Activated naive CD4-positive, alpha-beta T cell treated with anti-CD3 and anti-CD28 coated beads, Interleukin-2, amount 50 U/mL, for 24 hours (primary cell): Measurements from ENCODE around the gene GTF2A1L.

Experiments
- H3K27ac Mint-ChIP-seq: one replicate; pipeline ENCODE4 v1.8.0; 2021; ENCODE audit warnings: mild to moderate bottlenecking, mixed read lengths
- H3K27me3 Mint-ChIP-seq: one replicate; pipeline ENCODE4 v1.8.0; 2021; ENCODE audit warnings: mixed read lengths
- H3K36me3 Mint-ChIP-seq: one replicate; pipeline ENCODE4 v1.8.0; 2021; ENCODE audit warnings: mixed read lengths
- H3K4me1 Mint-ChIP-seq: one replicate; pipeline ENCODE4 v1.8.0; 2021; ENCODE audit warnings: mixed read lengths
- H3K4me3 Mint-ChIP-seq: one replicate; pipeline ENCODE4 v1.8.0; 2021; ENCODE audit warnings: mild to moderate bottlenecking, mixed read lengths
- H3K9me3 Mint-ChIP-seq: one replicate; pipeline ENCODE4 v1.8.0; 2021; ENCODE audit warnings: mixed read lengths

The GTF2A1L gene

DNA sequence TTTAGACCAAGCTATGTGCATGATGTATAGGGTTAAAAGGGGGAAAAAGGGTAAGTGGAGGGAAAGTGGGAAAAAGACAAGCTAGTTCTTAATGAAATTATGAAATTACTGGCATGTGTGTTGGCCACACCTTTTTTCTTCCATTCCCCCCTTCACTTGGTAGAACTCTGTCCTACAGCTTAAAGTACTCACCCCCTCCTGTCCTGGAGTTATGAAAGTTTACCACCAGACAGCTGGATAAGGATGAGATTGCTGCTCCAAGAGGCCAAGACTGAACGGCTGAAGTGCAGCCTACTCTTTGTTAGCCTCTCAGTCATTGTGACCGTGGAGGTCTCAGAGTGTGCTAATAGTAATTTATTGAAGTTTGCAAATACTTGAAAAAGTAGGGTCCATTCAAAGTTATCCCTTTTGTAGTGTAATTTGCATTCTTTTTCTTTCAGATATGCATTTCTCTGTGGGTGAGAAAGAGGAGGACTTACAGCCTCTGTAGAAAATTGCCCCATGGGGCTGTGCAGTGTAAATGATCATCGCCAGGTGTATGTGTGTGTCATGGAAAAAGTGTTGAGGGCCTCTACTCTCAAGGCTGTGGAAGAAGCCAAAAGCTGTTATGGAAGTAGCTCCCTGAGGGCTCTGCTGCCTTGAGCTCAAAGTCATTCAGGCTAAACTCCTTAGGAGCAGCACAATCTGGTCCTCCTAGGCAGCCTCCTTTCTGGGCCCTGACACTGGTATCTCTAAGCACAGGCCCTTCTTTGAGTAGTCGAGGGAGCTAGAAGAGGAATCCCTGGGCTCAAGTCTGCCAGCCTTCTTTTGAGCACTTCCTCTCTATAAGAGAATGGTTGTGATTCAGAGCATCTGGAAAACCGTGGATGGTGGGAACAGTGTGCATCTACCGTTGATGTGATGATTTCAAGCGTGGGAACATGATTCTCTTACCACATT, 91.7 kb downstream of the GTF2A1L start:
- no peaks in the 10 kb centered on the region for H3K9me3 Mint-ChIP-seq
- no peak overlapping the region for H3K4me3 Mint-ChIP-seq
- no peak overlapping the region for H3K27ac Mint-ChIP-seq
- H3K4me1 Mint-ChIP-seq = no peaks in the 10 kb centered on the region
- H3K27me3 Mint-ChIP-seq = peaks cover 7% of the 10 kb centered on the region
- no peaks in the 10 kb centered on the region for H3K36me3 Mint-ChIP-seq

DNA sequence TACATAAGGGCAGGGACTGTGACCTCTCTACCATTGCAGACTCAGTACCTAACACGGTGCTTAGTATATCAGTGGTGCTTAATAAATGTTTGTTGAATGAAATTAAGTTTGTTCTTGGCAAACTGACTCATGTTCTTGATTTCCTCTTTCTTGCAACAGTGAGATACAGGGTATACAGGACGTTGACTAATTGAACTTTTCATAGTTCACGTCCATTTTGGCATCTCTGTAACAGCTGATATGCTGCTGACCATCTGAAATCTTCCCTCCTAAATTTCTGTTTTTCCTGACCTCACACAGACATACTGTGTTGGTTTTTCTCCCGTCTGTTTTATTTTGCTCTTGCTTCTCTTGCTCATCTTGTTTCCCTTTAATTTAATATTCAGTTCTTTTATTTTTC, 93.7 kb downstream of the GTF2A1L start:
- no peak overlapping the region for H3K27ac Mint-ChIP-seq
- H3K4me3 Mint-ChIP-seq = no peak overlapping the region
- no peaks in the 10 kb centered on the region for H3K4me1 Mint-ChIP-seq
- H3K27me3 Mint-ChIP-seq = peaks cover 9% of the 10 kb centered on the region
- H3K36me3 Mint-ChIP-seq = no peaks in the 10 kb centered on the region
- no peaks in the 10 kb centered on the region for H3K9me3 Mint-ChIP-seq

DNA sequence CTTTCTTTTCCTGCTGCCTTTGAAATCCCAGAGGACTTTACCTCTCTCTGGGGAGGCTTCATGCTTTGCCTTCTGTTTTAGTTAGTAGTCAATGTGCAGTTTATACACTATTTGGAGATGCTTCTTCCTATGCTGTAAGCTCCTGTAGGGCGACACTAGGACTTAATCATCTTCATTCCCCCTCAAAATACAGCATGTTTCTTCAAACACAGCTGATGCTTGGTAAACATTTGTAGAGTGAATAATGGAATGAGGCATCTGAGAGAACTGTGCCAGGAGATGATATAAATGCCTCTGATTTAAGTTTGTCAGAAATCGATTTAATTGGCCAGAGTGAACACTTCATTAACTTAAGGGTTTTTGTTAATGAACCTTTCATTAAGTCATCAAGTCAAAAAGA, 94.5 kb downstream of the GTF2A1L start:
- Mint-ChIP-seq H3K4me3 (no peak overlapping the region), H3K27me3 (peaks cover 9% of the 10 kb centered on the region), H3K4me1 (no peaks in the 10 kb centered on the region), H3K27ac (no peak overlapping the region), H3K36me3 (no peaks in the 10 kb centered on the region), H3K9me3 (no peaks in the 10 kb centered on the region)

DNA sequence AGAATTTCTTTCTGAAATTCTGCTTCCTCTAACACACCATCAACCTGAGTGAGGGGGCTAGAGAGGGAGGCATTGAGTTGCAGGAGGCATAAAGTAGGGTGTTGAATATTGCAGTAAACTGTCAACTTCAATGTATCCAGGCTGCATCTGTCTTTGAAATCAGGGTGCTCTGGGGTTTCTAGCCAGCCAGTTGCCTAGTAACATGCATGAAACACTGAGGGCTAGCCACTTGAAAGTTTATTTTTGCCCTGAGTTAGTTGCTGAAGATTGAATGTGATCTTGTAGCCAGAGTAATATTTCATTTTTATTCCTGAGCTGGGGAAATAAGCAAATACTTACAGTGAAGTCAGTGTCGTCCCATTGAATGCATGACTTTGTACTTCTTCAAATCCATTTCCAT, 96.0 kb downstream of the GTF2A1L start:
- no peak overlapping the region for H3K27ac Mint-ChIP-seq
- H3K4me1 Mint-ChIP-seq = no peaks in the 10 kb centered on the region
- H3K36me3 Mint-ChIP-seq = no peaks in the 10 kb centered on the region
- no peak overlapping the region for H3K4me3 Mint-ChIP-seq
- no peaks in the 10 kb centered on the region for H3K9me3 Mint-ChIP-seq
- H3K27me3 Mint-ChIP-seq = peaks cover 9% of the 10 kb centered on the region

DNA sequence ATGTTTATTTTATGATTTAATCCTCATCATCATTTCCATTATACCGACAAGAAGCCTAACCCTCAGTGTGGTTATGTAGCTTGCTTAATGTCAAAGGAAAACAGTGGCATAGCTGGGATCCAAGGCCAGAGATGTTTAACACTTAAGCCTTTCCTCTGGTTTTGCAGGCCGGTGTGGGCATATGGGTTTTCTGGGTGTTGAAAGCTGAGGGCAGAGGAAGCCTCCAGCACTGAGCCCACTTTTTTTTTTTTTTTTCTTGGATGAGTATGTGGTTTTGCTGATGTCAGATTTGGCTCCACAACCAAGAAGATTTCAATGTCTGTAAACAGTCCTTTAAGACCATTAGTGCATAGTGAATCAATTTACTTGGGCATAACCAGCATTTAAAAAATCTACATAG, 96.6 kb downstream of the GTF2A1L start:
- Mint-ChIP-seq H3K27ac (no peak overlapping the region), H3K36me3 (no peaks in the 10 kb centered on the region), H3K9me3 (no peaks in the 10 kb centered on the region), H3K27me3 (peaks cover 9% of the 10 kb centered on the region), H3K4me3 (no peak overlapping the region), H3K4me1 (no peaks in the 10 kb centered on the region)

DNA sequence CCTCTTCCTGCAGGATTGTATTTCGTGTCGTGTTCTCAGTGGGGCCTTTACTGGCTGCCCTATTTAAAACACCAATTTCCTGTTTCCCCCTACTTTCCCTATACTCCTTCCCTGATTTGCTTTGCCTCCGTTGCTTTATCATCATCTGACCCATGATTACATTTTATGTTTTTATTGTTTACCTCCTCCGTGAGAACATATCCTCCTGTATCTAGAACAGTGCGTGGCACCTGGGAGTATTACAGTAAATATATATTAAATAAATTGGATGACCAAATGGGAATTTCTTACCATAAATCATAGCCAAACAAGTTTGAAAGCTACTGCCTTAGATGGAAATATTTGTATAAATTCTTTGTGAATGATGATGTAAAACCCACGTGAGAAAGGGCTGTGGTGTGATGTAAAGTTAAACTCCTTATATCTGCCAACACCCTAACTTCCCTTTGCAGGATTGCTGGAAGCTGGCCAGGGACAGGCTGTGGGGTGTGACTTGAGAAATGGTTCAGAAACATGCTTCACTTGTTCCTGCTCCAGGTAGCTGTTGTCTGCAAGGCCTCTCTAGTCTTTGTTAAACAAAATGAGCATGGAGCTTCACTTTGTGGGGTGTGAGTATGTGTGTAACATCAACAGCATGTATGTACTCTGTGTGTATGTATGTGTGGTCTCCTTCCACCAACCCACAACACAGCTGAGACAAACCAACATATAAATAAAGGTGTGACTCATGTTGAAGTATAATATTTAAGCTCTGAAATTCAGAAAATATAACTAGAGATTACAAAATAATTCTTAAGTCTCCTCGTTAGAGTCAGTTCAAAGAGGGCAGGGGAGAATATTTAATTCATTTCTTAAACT, 97.6 kb downstream of the GTF2A1L start:
- Mint-ChIP-seq H3K36me3 (no peaks in the 10 kb centered on the region), H3K27ac (no peak overlapping the region), H3K4me3 (no peak overlapping the region), H3K4me1 (no peaks in the 10 kb centered on the region), H3K9me3 (no peaks in the 10 kb centered on the region), H3K27me3 (peaks cover 7% of the 10 kb centered on the region)

DNA sequence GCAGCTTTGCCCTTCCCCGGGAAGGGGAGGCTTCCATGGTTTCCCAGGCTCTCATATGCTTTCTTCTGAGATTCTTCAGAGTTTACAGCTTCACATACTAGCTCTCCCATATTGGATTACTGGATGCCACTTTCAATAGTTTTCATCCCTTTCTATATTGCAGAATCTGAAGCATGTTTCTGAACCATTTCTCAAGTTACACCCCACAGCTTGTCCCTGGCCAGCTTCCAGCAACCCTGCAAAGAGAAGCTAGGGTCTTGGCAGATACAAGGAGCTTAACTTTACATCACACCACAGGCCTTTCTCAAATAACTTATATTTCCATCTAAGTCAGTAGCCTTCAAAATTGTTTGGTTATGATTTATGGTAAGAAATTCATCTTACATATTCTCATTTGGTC, 98.3 kb downstream of the GTF2A1L start:
- Mint-ChIP-seq H3K27ac (no peak overlapping the region), H3K27me3 (peaks cover 8% of the 10 kb centered on the region), H3K4me1 (no peaks in the 10 kb centered on the region), H3K36me3 (no peaks in the 10 kb centered on the region), H3K4me3 (no peak overlapping the region), H3K9me3 (no peaks in the 10 kb centered on the region)

DNA sequence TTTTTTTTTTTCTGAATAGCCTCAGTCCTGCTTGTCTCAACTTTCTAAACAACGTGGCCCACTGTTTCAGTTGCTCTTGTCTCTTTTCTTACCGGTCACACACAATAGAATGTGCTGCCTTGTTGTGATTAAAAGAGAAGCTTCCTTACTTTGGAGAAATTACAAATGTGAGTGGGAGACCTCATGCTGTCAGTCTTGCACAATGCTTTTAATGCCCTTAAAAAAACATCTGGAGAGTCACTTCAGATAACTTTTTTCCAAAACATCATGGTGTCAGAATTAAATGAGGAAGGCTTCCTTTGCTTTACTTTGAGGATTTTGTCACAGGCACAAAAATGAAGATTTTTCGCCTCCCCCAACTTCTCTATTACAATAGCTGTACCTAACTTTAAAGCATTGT, 100.2 kb downstream of the GTF2A1L start:
- Mint-ChIP-seq H3K4me3 (no peak overlapping the region), H3K4me1 (no peaks in the 10 kb centered on the region), H3K27ac (no peak overlapping the region), H3K36me3 (no peaks in the 10 kb centered on the region), H3K9me3 (no peaks in the 10 kb centered on the region), H3K27me3 (peaks cover 6% of the 10 kb centered on the region)

DNA sequence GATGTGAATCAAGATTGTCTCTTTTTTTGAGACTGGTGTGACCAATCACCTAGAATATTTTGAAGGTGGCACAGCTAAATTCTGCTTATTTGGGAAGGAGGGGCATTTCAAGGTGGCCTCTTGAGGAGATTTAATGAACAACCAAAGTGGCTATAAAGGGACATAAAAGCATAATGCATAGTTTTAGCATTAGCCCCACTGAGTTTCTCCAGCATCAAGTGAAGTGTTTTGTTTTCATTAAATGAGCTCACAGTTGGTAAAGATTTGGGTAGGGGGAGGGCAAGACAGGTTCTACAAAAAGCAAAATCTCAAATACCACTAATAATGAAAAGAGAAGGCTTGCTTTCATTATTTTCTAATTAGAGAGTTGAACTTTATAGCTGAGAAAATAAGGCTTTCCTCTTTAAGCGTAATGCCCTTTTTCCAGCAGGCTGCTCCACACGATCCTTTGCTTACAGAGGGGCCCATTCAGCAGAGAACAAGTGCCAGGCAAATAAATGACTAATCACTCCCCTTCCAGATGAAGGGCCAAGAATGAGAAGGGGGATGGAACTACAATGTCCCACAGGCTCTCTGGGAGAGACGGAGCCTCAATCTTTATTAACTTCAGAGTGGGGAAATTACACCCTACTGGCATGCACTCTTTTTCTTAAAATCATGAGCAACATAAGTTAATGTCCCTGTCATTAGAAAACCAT, 102.0 kb downstream of the GTF2A1L start:
- Mint-ChIP-seq H3K27ac (no peak overlapping the region), H3K27me3 (peaks cover 4% of the 10 kb centered on the region), H3K4me1 (no peaks in the 10 kb centered on the region), H3K4me3 (no peak overlapping the region), H3K9me3 (no peaks in the 10 kb centered on the region), H3K36me3 (no peaks in the 10 kb centered on the region)

DNA sequence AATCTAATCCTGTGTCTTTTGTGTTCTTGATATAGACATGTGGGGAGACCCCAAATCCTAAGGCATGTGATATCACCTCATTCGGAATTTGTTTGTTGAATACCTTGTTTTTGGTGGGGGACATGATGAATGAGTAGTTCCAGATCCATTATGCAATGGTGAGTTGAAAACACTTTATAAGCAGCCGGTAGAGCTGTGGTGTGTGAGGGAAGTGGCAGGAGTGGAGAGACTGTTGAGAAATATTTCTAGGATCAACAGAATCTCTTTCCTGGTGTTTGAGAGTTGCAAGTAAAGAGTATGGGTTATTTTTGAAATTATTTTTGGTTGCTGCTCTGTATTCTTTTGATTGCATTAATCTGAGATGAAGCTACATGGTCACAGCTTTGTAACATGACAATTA, 103.5 kb downstream of the GTF2A1L start:
- Mint-ChIP-seq H3K9me3 (no peaks in the 10 kb centered on the region), H3K27ac (no peak overlapping the region), H3K4me3 (no peak overlapping the region), H3K36me3 (no peaks in the 10 kb centered on the region), H3K27me3 (peaks cover 4% of the 10 kb centered on the region), H3K4me1 (no peaks in the 10 kb centered on the region)

DNA sequence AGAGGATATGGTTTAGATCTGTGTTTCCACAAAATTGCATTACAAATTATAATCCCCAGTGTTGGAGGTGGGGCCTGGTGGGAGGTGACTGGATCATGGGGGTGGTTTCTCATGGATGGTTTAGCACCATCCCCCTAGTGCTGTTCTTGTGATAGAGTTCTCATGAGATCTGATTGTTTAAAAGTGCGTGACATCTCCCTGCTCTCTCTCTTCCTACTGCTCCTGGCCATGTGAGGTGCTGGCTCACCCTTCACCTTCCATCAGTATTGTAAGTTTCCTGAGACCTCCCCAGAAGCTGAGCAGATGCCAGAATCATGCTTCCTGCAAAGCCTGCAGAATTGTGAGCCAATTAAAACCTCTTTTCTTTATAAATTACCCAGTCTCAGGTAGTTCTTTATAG, 104.7 kb downstream of the GTF2A1L start:
- Mint-ChIP-seq H3K4me1 (no peaks in the 10 kb centered on the region), H3K4me3 (no peak overlapping the region), H3K27ac (no peak overlapping the region), H3K27me3 (peaks cover 4% of the 10 kb centered on the region), H3K36me3 (no peaks in the 10 kb centered on the region), H3K9me3 (no peaks in the 10 kb centered on the region)

DNA sequence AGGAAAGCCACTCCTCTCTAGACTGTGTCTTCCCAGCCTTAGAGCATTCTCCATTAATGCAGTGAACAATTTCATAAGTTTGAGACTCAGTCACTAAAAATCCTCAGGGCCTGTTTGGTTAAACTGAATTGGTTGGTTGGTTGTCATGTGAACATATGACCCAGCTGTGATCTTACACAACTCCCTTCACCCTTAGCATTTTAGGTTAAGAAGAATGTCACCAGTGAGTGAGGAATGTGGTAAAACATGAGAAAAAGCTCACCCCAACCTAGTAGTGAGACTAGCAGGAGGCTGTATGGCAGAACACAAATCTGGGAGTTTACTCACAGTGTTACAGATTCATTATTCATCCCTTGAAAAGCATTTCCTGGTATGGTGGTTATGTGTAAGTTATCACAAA, 105.5 kb downstream of the GTF2A1L start:
- no peaks in the 10 kb centered on the region for H3K36me3 Mint-ChIP-seq
- H3K9me3 Mint-ChIP-seq = no peaks in the 10 kb centered on the region
- peaks cover 4% of the 10 kb centered on the region for H3K27me3 Mint-ChIP-seq
- H3K4me1 Mint-ChIP-seq = no peaks in the 10 kb centered on the region
- H3K4me3 Mint-ChIP-seq = no peak overlapping the region
- no peak overlapping the region for H3K27ac Mint-ChIP-seq

DNA sequence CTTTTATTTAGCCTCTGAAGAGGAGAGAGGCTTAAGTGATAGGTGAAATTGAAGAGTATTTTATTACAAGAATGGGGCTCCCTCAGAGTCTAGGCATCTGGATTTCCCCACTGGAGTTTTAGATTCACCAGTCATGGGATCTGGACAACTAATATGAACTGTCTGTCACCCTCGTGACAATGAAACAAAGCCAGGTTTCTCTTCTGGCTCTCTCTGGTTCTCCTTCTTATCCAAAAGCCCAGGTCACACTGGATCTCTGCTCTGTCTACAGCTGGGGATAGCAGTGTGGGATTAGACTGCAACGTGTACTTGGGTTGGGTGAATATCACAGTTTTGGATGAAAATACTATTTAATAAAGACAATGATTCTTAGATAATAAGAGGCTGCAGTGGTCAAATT, 106.6 kb downstream of the GTF2A1L start:
- H3K27me3 Mint-ChIP-seq = peaks cover 7% of the 10 kb centered on the region
- H3K9me3 Mint-ChIP-seq = no peaks in the 10 kb centered on the region
- no peaks in the 10 kb centered on the region for H3K36me3 Mint-ChIP-seq
- H3K4me3 Mint-ChIP-seq = no peak overlapping the region
- H3K4me1 Mint-ChIP-seq = no peaks in the 10 kb centered on the region
- no peak overlapping the region for H3K27ac Mint-ChIP-seq

DNA sequence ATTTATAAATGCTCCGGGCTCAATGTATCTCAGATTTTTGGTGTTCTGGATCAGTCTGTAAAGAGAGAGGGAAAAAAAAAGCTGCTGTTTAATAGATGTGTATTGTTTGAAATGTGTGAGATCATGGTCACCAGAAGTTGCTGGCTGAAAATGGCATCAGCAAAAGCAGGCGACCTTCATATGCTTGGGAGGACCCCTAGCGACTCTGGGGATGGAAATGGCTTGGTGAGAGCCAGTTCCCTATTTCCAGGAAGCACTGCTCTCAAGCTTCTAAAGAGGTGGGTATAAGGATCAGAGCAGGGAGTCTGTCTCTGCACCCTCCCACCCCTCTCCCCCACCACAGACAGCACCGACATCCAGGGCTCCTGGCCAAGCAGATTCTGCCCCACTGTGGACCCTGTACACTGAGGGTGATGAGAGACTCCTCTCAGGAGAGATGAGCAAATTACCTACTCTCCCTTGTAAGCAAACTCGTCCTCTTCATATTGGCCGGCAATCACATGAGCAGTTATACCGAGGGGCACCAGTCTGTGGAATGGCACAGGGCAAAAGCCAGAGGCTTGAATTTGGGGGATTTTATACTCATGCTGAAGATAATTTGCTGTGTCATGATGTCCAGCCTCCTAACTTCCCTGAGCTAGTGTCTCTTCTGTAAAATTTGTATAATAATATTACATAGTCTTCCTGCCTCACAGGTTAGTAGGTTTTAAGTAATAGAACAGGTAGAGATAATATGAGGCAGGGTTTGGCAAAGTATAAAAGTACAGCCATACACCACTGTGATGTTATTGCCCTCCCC, 108.2 kb downstream of the GTF2A1L start:
- H3K9me3 Mint-ChIP-seq = no peaks in the 10 kb centered on the region
- no peaks in the 10 kb centered on the region for H3K36me3 Mint-ChIP-seq
- no peak overlapping the region for H3K4me3 Mint-ChIP-seq

DNA sequence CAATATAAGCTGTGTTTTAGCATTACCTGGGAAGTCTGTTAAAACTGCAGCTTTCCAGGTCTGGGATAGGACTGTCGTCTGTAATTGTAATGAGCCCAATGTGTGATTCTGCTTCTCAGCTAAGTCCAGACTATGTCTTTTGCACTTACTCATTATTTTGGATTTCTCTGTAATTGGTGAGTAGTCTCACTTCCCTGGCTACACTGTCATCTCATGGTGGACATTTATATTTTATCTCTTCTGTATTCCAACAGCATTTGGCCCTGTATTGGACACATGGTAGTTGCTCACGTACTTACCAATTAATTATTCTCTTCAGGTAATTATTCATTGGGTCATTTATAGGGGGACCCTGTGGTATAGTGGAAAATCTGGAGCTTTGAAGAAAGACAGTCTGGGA, 109.9 kb downstream of the GTF2A1L start:
- no peak overlapping the region for H3K27ac Mint-ChIP-seq

More for the DNA sequence above, 108.2 kb downstream of the GTF2A1L start:
- Mint-ChIP-seq H3K27me3 (peaks cover 5% of the 10 kb centered on the region), H3K27ac (no peak overlapping the region), H3K4me1 (no peaks in the 10 kb centered on the region)

More for the DNA sequence above, 109.9 kb downstream of the GTF2A1L start:
- Mint-ChIP-seq H3K4me1 (no peaks in the 10 kb centered on the region), H3K9me3 (no peaks in the 10 kb centered on the region), H3K4me3 (no peak overlapping the region), H3K36me3 (no peaks in the 10 kb centered on the region), H3K27me3 (peaks cover 5% of the 10 kb centered on the region)
